Glomerular endothelial cell (primary cell): ENCODE measurements around the gene MMADHC. TPM values are rescaled to one million over a fixed set of nuclear protein-coding genes. Genes with fewer than 3 reads are reported as not detected.
"Not testable (repeated sequence)": the region's sequence is repeated elsewhere in the genome, so short reads cannot be mapped to it uniquely, and the experiment has no call there.

Experiments
- DNase-seq: peaks from one replicate; pipeline ENCODE4 v3.0.0-alpha.2; 2011; ENCODE audit warnings: low read depth, low spot score; ENCODE audit errors: extremely low read depth
- total RNA-seq: library from RNA; depleted of rRNA; stranded (reverse); fragments of >200 nt; gene quantifications from 2 replicates; pipeline ENCODE4 v1.2.3, GENCODE V29; 2015

Gene MMADHC
- total RNA-seq, 1 donor from 2014 or later, result 95.8 TPM

DNA sequence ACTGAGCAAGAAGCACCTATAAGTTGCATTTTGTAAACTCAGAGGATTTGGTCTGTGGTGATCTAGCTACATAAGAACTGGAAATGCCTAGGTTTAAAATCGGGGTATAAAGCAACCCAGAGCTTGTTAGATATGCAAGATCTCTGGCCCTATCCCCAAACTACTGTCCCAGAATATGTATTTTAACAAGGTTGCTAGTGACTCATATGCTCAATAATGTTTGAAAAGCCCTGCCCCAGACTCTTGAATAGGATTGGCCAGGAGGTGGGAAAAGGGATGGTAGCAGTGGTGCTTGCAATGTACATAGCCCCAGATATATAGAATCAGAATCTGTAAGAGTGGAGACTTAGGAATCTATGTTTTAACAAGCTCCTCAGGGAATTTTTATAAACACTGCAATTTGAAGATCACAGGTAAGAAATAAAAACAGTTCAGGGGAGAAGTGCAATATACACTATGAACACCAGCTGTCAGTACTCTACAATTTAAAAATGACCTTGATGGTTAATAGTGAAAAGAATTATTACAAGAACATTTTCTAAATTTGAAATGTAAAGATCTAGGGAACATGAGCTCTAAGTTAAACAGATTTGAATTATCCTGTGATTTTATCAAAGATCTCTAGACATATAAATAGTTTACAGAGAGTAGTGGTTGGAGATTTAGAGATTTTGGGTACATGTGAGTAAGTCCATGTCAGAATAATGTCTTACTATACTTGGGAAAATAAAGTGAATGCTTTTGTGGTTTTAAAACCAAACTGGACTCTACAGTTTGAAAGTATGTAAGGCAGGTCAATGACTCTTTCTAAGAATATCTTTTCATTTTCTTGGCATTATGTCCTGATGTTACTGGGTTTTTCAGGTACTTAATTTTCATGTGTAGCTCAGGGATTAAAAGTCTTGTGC is 7.7 kb upstream of the MMADHC start:
- no peak for DNase-seq

DNA sequence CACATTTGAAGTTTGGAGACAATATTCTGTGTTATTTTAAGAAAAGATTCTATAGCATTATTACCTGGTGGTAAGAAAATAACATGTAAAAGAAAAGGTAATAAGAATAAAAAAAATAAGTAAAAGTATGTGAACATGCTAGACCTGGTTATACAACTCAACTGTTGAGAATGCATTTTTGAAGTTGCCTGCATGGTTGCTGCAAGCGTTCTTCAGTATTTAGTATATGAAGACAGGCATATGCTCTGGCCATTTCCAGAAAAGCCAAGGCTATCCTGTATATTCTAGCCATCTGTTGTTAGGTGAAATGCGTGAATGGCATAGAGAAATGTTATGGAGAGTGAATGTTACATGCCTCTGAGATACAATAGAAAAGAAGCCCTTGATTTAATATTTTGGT is 6.8 kb upstream of the MMADHC start:
- DNase-seq, result no peak

DNA sequence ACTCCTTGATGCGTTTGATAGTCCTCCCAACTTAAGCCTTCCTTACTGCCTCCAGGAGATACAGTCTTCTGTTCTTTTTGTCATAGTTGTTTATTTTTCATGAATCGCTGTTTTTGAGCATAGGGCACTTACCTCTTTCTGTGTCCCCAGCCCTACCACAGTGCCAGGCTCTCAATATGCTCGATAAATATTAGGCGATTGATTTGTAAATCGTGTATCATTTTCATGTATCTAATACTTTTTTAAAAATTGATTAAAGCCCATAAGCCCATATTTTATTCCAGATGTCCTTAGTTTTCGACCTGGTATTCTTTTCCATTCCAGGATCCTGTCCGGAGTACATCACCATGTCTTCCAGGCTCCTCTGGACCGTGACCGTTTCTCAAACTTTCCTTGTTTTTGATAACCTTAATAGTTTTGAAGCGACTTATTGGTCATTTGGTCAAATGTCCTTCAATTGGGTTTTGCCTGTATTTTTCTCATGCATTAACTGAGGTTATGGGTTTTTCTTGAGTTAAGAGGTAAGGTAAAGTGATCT is 444 bp upstream of the MMADHC start:
- no peak for DNase-seq

DNA sequence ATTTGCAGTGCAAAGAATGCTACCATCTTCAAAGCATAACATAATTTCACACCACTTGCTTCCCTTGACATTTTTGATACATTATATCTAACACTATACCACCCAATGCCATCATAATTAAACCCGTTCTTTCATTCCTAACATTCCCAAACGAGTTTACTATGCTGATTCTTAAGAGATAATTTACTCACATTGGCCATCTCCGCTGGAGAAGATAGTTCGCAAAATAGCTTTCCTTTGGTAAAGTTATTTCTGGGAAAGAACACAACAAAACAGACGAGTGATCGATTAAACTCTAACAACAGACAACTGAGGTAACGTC is 716 bp downstream of the MMADHC start:
- DNase-seq, result no peak

DNA sequence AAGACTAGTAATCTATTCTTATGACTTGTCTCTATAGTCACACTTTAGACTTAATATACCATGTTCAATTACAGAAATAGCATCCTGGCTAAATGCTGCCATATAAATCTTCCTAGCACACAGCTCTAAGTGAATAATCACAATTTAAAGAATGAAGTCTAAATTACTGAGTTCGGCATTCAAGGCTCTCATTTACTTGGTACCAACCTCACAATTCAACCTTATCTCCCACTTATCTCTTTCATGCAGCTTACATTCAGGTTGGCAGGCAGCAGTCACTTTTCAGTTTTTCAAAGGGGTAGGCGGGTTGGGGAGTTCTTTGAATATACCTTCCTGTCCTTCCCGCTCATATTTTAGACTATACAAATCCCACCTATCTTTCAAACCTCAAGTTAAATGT is 1.5 kb downstream of the MMADHC start:
- DNase-seq, result no peak

DNA sequence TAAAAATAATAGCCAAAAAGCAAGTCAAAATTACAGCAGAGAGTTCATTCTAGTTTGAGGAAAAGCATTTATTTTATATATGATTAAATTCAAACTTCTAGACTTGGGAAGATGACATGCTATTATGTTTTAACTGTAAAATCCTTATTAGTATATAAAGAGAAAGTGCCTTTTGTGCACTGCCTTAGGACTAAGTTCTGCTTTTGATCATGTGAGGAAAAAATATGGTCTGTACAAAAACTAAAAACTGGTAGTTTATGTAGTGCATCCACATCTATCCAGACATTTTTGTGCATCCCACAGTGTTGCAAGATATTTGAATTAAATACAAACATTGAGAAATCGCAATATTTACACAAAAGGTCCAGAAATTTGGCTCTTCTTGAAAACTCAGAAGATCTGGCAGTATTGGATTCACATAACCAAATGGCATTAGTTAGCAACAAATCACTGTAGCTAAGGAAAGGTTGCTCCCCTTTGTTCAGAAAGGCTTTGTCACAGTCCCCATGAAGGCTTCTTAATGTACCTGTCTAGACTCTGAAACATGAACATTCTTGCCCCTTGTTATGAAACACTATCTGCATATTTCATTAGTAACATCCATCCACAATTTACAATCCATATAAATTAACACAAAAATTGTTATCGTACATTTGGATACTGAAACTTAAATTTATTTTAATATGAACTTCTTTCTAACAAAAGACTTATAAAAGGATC is 2.2 kb downstream of the MMADHC start:
- no peak for DNase-seq

DNA sequence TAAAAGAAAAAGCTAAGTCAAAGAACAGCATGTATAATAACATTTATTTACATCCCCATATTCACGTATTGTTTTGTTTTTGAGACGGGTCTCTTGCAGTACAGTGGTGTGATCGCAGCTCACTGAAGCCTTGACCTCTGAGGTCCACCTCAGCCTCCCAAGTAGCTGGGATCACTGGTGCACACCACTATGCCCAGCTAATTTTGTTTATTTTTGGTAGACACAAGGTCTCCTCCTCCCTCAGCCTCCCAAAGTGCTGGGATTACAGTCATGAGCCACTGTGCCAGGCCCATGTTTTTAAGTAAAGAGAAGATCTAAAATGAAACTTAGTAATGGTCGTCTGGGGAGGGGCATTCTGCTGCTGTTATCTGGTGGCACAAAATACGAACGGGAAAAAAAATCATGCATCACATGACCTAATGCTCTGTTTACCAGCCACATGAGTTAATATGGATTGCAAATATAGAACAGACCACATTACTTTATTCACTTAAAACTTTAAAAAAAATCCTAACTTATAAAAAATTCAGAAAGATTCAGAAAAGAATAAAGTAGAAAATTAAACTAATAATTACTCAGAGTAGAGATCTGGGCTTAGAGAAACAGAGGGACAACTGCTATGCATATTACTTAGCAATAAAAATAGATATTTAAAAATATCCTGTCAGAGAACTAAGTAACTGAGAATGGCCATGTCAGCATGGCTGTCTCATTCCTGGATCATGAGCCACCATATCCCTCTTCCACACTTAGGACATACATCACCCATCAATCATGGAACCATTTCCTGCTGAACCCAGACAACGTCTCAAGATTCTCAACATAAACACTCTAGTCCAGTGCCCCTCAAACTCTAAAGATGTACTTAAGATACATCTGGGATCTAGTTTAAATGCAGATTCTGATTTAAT is 7.3 kb downstream of the MMADHC start:
- no peak for DNase-seq

DNA sequence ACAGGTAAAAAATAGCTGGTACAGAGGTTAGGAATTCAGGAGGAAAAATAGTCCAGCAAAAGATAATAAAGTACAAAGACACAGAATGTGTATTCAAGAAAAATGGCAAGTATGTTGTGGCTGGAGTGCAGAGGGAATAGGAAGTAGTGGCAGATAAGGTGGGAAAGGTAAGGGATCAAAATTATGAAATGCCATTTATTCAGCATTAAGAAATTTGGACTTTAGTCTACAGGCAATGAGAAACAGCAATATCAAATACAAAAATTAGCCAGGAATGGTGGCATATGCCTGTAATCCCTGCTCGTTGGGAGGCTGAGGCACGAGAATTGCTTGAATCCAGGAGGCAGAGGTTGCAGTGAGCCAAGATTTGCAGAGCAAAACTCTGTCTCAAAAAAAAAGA is 10.3 kb downstream of the MMADHC start:
- no peak for DNase-seq

DNA sequence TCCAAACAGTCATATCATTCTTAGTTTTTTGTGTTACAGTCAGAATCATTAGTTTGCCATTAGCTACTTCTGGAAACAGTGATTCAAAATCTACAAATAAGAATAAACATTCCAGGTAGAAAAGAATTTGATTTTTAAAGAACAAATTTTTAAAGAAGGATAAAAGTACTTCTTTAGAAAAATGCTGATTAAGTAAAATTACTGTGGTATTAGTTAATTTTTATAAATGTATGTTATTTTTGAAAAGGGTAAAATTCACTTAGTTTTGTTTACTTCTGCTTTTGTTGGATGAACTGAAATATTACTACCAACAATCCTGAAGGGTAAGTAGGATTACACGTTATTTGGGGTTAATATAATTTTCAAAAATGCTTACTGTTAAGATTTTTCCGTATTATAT is 11.8 kb downstream of the MMADHC start:
- DNase-seq, result no peak

DNA sequence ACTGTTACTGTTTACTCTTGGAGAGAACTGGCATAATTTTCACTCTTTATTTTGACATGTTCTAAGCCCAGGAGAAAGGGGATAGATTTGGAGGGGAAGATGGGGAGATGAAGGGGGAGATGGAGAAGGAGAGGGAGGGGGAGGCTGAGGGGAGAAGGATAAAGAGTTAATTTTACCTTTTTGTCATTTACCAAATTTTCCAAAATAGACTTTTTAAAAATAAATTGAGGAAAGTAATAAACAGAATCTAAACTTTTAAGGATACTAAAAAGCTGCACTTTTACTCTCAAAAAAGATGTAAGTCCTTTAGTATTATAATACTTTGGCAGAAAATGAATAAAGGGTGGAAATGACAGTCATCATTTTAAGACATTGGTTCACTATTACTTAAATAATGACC is 12.3 kb downstream of the MMADHC start:
- DNase-seq, result no peak

DNA sequence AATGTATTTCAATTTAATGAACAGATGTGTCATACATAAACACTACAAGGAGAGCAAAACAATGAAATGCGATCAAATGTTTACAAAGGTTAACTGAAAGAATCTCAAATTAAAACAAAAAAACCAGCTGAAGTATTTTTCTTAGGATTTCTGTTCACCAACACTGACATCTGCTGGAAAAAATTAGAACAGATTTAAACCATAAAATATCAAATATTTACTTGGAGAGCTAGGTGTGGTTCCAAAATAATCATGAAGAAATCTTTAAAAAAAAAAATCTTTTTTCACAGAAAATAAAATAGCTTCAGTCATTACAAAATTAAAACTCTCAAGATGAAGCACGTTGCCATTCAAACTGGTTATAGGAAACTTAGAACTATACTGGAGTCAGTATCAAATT is 13.8 kb downstream of the MMADHC start:
- DNase-seq, result no peak

DNA sequence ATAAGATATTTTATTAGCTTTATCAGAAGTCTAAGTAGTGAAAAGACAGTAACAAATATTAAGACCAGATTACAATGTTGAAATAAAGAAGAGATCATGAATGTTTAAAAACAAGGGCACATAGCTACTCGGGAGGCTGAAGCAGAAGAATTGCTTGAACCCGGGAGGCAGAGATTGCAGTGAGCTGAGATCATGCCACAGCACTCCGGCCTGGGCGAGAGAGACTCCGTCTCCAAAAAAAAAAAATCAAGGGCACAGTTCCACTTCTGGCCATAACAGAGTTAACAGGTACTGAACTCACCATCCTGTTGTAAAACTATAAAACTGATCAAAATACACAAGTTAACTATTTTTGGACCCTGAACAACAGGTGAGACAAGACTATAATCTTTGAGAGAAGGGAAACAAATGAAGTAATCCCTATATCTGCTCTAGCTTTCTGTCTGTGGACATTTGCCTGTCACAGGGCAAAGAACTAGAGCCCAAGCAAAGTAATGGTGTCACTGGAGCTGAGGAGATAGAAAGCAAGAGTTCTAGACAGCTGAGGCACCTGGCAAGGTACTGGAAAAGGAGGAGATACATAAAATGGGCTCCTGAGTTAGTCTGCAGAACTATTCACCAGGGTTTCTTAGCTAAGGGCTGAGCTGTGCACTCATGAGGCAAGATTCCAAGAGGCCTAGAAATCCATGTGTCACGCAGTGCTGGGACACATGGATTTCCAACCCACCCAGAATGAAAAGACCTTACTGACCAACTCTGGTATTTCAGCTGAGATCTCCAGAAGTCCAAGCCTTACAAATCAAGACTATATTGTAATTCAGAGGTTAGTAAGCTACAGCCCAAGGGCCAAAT is 15.2 kb downstream of the MMADHC start:
- DNase-seq, result no peak

DNA sequence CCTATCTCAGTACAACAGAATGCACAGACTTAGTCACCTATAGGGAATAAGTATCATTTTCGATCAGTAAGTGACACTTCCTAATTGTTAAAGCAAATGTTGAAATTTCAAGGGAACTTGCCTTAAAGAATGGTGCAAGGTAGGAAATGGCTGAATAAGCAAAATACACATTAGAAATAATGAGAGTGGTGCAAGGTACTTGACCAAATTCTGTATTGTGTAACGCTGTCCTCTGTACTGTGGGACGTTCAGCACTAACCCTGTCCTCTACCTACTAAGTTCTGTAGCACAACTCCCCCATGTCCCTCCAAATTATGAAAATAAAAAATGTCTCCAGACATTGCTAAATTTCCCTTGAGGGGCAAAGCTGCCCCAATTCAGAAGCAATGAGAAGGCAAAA is 19.4 kb downstream of the MMADHC start:
- DNase-seq, result no peak

DNA sequence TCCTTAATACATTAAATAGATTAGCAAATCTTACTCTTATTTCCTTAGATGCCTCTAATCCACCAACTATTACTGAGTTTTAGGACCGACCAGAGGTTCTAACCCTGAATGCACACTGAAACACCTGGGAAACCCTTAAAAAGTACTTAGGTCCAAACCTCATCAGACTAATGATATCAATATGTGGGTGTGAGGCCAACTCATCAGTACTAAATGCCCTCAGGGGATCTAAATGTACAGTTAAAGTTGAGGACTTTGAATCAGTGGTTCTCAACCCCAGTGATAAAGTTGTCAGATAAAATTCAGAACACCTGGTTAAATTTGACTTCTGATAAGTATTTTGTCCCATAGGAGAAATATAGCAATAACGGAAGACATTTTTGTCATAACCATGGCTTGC is 20.9 kb downstream of the MMADHC start:
- no peak for DNase-seq

DNA sequence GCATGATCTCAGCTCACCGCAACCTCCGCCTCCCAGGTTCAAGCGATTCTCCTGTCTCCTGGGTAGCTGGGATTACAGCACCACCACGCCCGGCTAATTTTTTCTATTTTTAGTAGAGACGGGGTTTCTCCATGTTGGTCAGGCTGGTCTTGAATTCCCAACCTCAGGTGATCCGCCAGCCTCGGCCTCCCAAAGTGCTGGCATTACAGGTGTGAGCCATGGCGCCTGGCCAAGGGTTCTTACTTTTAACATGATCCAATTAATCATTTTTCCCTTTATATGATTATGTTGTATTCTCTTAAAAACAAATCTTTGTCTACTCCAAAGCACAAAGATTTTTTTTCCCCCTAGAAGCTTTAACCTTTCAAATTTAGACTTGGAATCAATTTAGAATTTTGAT is 21.9 kb downstream of the MMADHC start:
- not testable (repeated sequence) for DNase-seq

DNA sequence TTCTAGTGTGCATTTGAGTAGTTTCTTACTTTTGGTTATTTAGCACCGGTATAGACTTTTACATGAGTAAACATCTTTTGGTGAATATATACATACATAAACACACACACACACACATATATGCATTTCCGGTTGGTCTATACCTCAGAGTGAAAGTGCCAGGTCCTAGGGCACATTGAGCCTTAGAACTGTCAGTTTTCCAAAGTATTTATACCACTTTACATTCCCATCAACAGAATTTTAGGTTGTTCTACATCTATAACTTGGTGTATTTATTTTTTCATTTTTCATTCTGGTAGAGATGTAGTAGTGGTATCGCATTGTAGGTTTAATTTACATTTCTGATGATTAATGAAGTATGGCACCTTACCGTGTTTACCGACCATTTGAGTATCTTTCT is 22.6 kb downstream of the MMADHC start:
- no peak for DNase-seq

DNA sequence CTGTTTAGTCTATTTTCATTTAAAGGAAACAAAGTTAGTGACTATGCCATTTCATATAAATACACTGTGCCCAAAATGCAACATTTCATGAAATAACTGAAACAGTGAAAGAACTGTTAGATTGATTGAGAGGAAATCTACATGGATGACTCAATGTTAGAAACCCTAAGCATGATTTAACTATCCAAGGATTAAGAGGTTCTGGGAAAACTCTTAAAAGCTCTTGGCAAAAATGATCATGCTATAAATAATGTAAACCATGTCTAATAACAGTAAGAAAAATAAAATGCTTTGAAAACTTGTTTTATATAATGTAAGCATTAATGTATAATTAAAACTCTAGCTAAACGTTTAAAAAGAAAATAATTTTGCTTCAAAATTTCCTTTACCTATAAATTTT is 23.5 kb downstream of the MMADHC start:
- DNase-seq, result no peak

DNA sequence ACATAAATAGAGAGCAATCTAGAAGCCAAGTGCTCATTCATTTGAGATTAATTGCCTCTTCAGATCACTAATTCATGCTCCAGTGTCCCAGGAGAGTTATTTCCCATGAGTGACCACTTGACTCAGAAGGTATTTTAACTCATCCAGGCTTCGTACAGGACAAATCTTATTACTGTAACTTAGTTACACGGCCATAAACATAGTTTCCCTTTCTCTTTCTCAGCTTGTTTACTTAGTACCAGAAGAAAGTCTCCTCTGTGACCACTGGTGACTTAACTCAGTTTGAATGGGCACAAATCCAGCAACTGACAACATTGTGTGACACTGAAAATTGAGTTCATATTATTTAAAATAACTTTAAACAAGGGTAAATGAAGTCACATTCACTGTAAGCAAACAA is 25.3 kb downstream of the MMADHC start:
- DNase-seq, result no peak

DNA sequence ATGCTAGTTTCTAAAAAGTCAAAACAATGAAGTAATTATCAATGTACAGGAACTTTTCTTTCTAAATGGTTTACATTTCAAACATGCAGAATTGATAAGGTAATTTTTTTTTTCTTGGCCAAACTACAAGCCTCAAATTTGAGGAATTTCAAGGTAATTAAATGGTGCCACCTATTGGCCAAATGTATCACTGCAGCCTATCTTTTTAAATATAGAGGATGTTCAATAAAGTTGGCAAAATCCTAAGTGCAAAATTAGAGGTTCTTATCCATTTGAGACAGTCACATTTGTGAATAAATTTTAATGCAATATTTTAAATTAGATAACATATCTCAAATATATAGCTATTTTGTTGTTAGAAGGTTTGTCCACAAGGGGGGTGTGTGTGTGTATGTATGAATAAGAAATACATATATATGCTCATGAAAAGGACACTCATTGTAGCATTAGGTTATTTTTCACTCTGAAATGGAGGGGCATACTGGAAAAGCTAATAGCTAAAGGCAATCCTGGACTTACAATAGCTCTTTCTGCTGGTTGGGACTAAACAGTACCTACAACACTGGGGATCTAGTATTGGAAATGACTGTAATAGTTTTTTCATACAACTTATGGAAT is 26.2 kb downstream of the MMADHC start:
- peak; percentile 33 for DNase-seq
